WTC11 (cell line): ENCODE data around the gene TAS2R10. TPM values are rescaled to one million over a fixed set of nuclear protein-coding genes. Genes with fewer than 3 reads are reported as not detected.

Experiments
- ATAC-seq: fragments of 200-7000 bp; cut with Tn5 transposase; 2 replicates; pipeline ENCODE4 v1.10.0; 2021; ENCODE audit warnings: mild to moderate bottlenecking, moderate library complexity
- CTCF ChIA-PET: fragments of 300-600 bp; sonication (Branson Sonifier 250); formaldehyde crosslinking; loops from one replicate; lab custom pipeline; 2021; ENCODE audit warnings: antibody characterized with exemption; lab: Charles Lee
- POLR2A ChIA-PET: fragments of 350-600 bp; sonication (Branson Sonifier 250); formaldehyde crosslinking; loops from one replicate; lab custom pipeline; 2021; ENCODE audit warnings: antibody characterized with exemption; lab: Charles Lee
- DNase-seq: peaks from one replicate; pipeline ENCODE4 v3.0.0; 2021; ENCODE audit warnings: low spot score
- H3K27ac Mint-ChIP-seq: 2 replicates; pipeline ENCODE4 v1.8.0; 2021; ENCODE audit warnings: mixed read lengths
- H3K27me3 Mint-ChIP-seq: 2 replicates; pipeline ENCODE4 v1.8.0; 2021; ENCODE audit warnings: low read depth, mild to moderate bottlenecking, moderate library complexity, mixed read lengths
- H3K36me3 Mint-ChIP-seq: 2 replicates; pipeline ENCODE4 v1.8.0; 2021; ENCODE audit warnings: mixed read lengths
- H3K4me1 Mint-ChIP-seq: 2 replicates; pipeline ENCODE4 v1.8.0; 2022; ENCODE audit warnings: mixed read lengths
- H3K4me3 Mint-ChIP-seq: 2 replicates; pipeline ENCODE4 v1.8.0; 2021; ENCODE audit warnings: mild to moderate bottlenecking, moderate library complexity, mixed read lengths
- H3K9me3 Mint-ChIP-seq: 2 replicates; pipeline ENCODE4 v1.8.0; 2021; ENCODE audit warnings: mixed read lengths
- ATF6 ChIP-seq: sonication (generic); formaldehyde crosslinking; IDR thresholded peaks from 2 replicates; pipeline ENCODE4 v1.8.1; 2023; ENCODE audit warnings: mild to moderate bottlenecking, missing genetic modification reagents
- CTCF ChIP-seq: fragments of 200-600 bp; IDR thresholded peaks from 2 replicates; pipeline ENCODE4 v1.8.0; 2022; ENCODE audit warnings: antibody characterized with exemption
- ELF4 ChIP-seq: sonication (generic); formaldehyde crosslinking; IDR thresholded peaks from 2 replicates; pipeline ENCODE4 v1.8.1; 2022; ENCODE audit warnings: low read depth, mild to moderate bottlenecking, moderate library complexity, missing genetic modification reagents
- ETV6 ChIP-seq: sonication (generic); formaldehyde crosslinking; IDR thresholded peaks from 2 replicates; pipeline ENCODE4 v1.8.1; 2022; ENCODE audit warnings: mild to moderate bottlenecking, missing genetic modification reagents
- FOXP1 ChIP-seq: sonication (generic); formaldehyde crosslinking; IDR thresholded peaks from 2 replicates; pipeline ENCODE4 v1.8.0; 2022; ENCODE audit warnings: missing genetic modification reagents, mild to moderate bottlenecking, moderate library complexity, borderline replicate concordance
- MYBL2 ChIP-seq: sonication (generic); formaldehyde crosslinking; IDR thresholded peaks from 2 replicates; pipeline ENCODE4 v1.8.1; 2023; ENCODE audit warnings: mild to moderate bottlenecking, moderate library complexity, missing genetic modification reagents
- NR1H2 ChIP-seq: sonication (generic); formaldehyde crosslinking; IDR thresholded peaks from 2 replicates; pipeline ENCODE4 v1.9.0; 2021; ENCODE audit warnings: mild to moderate bottlenecking, moderate library complexity, missing genetic modification reagents
- NR2C2 ChIP-seq: sonication (generic); formaldehyde crosslinking; IDR thresholded peaks from 2 replicates; pipeline ENCODE4 v1.8.0; 2022; ENCODE audit warnings: mild to moderate bottlenecking, missing genetic modification reagents
- OVOL2 ChIP-seq: fragments of 250-450 bp; sonication (Bioruptor Pico); IDR thresholded peaks from 2 replicates; pipeline ENCODE4 v1.9.0; 2021; ENCODE audit warnings: mild to moderate bottlenecking, borderline replicate concordance
- ZNF121 ChIP-seq: sonication (generic); formaldehyde crosslinking; IDR thresholded peaks from 2 replicates; pipeline ENCODE4 v1.8.0; 2023; ENCODE audit warnings: missing genetic modification reagents
- ZNF138 ChIP-seq: sonication (generic); formaldehyde crosslinking; conservative IDR thresholded peaks from 2 replicates; pipeline ENCODE4 v1.8.1; 2022; ENCODE audit warnings: mild to moderate bottlenecking, moderate library complexity, missing genetic modification reagents
- ZNF263 ChIP-seq: sonication (generic); formaldehyde crosslinking; IDR thresholded peaks from 2 replicates; pipeline ENCODE4 v1.8.1; 2022; ENCODE audit warnings: low read depth, mild to moderate bottlenecking, moderate library complexity, missing genetic modification reagents
- total RNA-seq: library from RNA; stranded (reverse); gene quantifications from 3 replicates; pipeline ENCODE4 v1.2.3, GENCODE V29; 2021
- TF ChIP-seq, protein P1 (sequence below): sonication (generic); formaldehyde crosslinking; IDR thresholded peaks from 2 replicates; pipeline ENCODE4 v1.8.0; 2022; ENCODE audit warnings: mild to moderate bottlenecking, missing genetic modification reagents
- TF ChIP-seq, protein P2 (sequence below): sonication (generic); formaldehyde crosslinking; IDR thresholded peaks from 2 replicates; pipeline ENCODE4 v1.8.0; 2023; ENCODE audit warnings: mild to moderate bottlenecking, missing genetic modification reagents
- TF ChIP-seq, protein P3 (sequence below): sonication (generic); formaldehyde crosslinking; IDR thresholded peaks from 2 replicates; pipeline ENCODE4 v1.8.0; 2022; ENCODE audit warnings: missing genetic modification reagents
- TF ChIP-seq, protein P4 (sequence below): sonication (generic); formaldehyde crosslinking; IDR thresholded peaks from 2 replicates; pipeline ENCODE4 v1.8.0; 2022; ENCODE audit warnings: mild to moderate bottlenecking, missing genetic modification reagents

Gene TAS2R10
- total RNA-seq, 1 experiment from 2014 or later = not detected

- ChIA-PET POLR2A (no interaction called here), CTCF (no interaction called here)
- Mint-ChIP-seq H3K4me1 (peaks cover 11% of the 10 kb centered on the region), H3K4me3 (no peak overlapping the region), H3K36me3 (0 out of 2 replicates have a peak, but pooled peaks cover 4% of the 10 kb centered on the region), H3K9me3 (no peaks in the 10 kb centered on the region), H3K27me3 (no peaks in the 10 kb centered on the region), H3K27ac (no peak overlapping the region)
- TF ChIP-seq, protein P1, sequence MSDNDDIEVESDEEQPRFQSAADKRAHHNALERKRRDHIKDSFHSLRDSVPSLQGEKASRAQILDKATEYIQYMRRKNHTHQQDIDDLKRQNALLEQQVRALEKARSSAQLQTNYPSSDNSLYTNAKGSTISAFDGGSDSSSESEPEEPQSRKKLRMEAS (CRISPR knock-in tag) = no peak
- TF ChIP-seq FOXP1 (no peak), ETV6 (no peak), CTCF (no peak), ZNF263 (no peak), MYBL2 (CRISPR knock-in tag) (no peak), NR2C2 (CRISPR knock-in tag) (no peak)
- no peak for DNase-seq
- no peak for ATAC-seq
Measured at GRCh38 chr12:10842862-10843261, 16.7 kb upstream of the TAS2R10 start.

DNA sequence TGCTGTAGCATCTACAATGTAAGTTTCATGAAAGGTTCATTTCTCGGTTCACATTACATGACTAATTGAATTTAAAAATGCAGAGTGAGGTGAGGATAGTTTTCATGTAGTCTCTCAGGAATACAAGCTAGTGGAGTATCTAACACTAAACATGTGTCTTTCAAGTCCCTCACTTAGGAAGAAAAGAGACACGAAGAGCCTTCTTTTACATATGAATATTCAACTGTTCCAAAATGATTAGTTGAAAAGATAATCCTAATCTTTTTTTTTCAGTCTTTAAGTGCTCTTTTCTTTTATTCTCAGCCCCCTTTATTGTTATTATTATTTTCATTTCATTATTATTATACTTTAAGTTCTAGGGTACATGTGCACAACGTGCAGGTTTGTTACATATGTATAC lies 12.3 kb upstream of the TAS2R10 start:
- H3K4me3 Mint-ChIP-seq = no peak overlapping the region
- TF ChIP-seq, protein P2, sequence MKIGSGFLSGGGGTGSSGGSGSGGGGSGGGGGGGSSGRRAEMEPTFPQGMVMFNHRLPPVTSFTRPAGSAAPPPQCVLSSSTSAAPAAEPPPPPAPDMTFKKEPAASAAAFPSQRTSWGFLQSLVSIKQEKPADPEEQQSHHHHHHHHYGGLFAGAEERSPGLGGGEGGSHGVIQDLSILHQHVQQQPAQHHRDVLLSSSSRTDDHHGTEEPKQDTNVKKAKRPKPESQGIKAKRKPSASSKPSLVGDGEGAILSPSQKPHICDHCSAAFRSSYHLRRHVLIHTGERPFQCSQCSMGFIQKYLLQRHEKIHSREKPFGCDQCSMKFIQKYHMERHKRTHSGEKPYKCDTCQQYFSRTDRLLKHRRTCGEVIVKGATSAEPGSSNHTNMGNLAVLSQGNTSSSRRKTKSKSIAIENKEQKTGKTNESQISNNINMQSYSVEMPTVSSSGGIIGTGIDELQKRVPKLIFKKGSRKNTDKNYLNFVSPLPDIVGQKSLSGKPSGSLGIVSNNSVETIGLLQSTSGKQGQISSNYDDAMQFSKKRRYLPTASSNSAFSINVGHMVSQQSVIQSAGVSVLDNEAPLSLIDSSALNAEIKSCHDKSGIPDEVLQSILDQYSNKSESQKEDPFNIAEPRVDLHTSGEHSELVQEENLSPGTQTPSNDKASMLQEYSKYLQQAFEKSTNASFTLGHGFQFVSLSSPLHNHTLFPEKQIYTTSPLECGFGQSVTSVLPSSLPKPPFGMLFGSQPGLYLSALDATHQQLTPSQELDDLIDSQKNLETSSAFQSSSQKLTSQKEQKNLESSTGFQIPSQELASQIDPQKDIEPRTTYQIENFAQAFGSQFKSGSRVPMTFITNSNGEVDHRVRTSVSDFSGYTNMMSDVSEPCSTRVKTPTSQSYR (CRISPR knock-in tag) = no peak
- no peak for TF ChIP-seq NR1H2 (CRISPR knock-in tag)
- TF ChIP-seq, protein P3, sequence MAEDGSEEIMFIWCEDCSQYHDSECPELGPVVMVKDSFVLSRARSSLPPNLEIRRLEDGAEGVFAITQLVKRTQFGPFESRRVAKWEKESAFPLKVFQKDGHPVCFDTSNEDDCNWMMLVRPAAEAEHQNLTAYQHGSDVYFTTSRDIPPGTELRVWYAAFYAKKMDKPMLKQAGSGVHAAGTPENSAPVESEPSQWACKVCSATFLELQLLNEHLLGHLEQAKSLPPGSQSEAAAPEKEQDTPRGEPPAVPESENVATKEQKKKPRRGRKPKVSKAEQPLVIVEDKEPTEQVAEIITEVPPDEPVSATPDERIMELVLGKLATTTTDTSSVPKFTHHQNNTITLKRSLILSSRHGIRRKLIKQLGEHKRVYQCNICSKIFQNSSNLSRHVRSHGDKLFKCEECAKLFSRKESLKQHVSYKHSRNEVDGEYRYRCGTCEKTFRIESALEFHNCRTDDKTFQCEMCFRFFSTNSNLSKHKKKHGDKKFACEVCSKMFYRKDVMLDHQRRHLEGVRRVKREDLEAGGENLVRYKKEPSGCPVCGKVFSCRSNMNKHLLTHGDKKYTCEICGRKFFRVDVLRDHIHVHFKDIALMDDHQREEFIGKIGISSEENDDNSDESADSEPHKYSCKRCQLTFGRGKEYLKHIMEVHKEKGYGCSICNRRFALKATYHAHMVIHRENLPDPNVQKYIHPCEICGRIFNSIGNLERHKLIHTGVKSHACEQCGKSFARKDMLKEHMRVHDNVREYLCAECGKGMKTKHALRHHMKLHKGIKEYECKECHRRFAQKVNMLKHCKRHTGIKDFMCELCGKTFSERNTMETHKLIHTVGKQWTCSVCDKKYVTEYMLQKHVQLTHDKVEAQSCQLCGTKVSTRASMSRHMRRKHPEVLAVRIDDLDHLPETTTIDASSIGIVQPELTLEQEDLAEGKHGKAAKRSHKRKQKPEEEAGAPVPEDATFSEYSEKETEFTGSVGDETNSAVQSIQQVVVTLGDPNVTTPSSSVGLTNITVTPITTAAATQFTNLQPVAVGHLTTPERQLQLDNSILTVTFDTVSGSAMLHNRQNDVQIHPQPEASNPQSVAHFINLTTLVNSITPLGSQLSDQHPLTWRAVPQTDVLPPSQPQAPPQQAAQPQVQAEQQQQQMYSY (CRISPR knock-in tag) = no peak
- TF ChIP-seq ATF6 (CRISPR knock-in tag) = no peak
- no peak for TF ChIP-seq ZNF138 (CRISPR knock-in tag)
- no peak for TF ChIP-seq ZNF121
- TF ChIP-seq OVOL2 (CRISPR knock-in tag) = no peak
- no peak for TF ChIP-seq ELF4
- TF ChIP-seq, protein P4, sequence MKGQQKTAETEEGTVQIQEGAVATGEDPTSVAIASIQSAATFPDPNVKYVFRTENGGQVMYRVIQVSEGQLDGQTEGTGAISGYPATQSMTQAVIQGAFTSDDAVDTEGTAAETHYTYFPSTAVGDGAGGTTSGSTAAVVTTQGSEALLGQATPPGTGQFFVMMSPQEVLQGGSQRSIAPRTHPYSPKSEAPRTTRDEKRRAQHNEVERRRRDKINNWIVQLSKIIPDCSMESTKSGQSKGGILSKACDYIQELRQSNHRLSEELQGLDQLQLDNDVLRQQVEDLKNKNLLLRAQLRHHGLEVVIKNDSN (CRISPR knock-in tag) = no peak
- ChIA-PET CTCF (interaction anchor here (1.1 kb wide), 1 partner anchor 361 kb away, joined by 3 read pairs; no protein-coding TSS in a partner anchor), POLR2A (no interaction called here)
- H3K27me3 Mint-ChIP-seq = no peaks in the 10 kb centered on the region
- H3K9me3 Mint-ChIP-seq = no peaks in the 10 kb centered on the region
- peaks cover 4% of the 10 kb centered on the region for H3K4me1 Mint-ChIP-seq
- H3K36me3 Mint-ChIP-seq = no peaks in the 10 kb centered on the region
- no peak overlapping the region for H3K27ac Mint-ChIP-seq
- ATAC-seq (no peak), DNase-seq (no peak)
